Small intestine (tissue), 7 donors: ENCODE measurements around the gene PDE8A. TPM values are rescaled to one million over a fixed set of nuclear protein-coding genes. Genes with fewer than 3 reads are reported as not detected.

ENCODE experiments used
- DNase-seq, 2 donors: peaks; one replicate each; pipeline versions ENCODE4 v3.0.0 to v3.0.0-alpha.2; 2013
- FAIRE-seq: peaks from 2 replicates; lab custom pipeline; 2012; peaks lifted over from hg19 to GRCh38; lab: Jason Lieb, UNC
- H3K27ac ChIP-seq, 3 donors: one replicate each; pipeline ENCODE4 v1.5.1; 2013; ENCODE audit warnings: low read length in 2 of 3, mild to moderate bottlenecking in 2 of 3, control low read depth in 1 of 3, inconsistent platforms in 1 of 3, low read depth in 1 of 3, moderate library complexity in 1 of 3
- H3K27me3 ChIP-seq, 3 donors: one replicate each; pipeline ENCODE4 v1.6.1; 2013; ENCODE audit warnings: low read length in 3 of 3, inconsistent platforms in 1 of 3; ENCODE audit not compliant: control insufficient read depth in 3 of 3, insufficient read depth in 3 of 3
- H3K36me3 ChIP-seq, 3 donors: one replicate each; pipeline ENCODE4 v1.6.1; 2013; ENCODE audit warnings: low read length in 3 of 3, inconsistent platforms in 1 of 3, low read depth in 1 of 3, mild to moderate bottlenecking in 1 of 3, moderate library complexity in 1 of 3; ENCODE audit not compliant: control insufficient read depth in 3 of 3, insufficient read depth in 2 of 3
- H3K4me1 ChIP-seq, 3 donors: one replicate each; pipeline ENCODE4 v1.6.1; 2013; ENCODE audit warnings: low read length in 2 of 3, inconsistent platforms in 1 of 3, low read depth in 1 of 3, mild to moderate bottlenecking in 1 of 3, moderate library complexity in 1 of 3; ENCODE audit not compliant: control insufficient read depth in 3 of 3, insufficient read depth in 2 of 3
- H3K4me3 ChIP-seq, 3 donors: one replicate each; pipeline ENCODE4 v1.5.1; 2013; ENCODE audit warnings: low read length in 3 of 3, control low read depth in 1 of 3, inconsistent platforms in 1 of 3, low read depth in 1 of 3, mild to moderate bottlenecking in 1 of 3, moderate library complexity in 1 of 3
- H3K9me3 ChIP-seq, 2 donors: one replicate each; pipeline ENCODE4 v1.6.1; 2013; ENCODE audit warnings: low read depth in 1 of 2, low read length in 1 of 2; ENCODE audit not compliant: control insufficient read depth in 2 of 2, insufficient read depth in 1 of 2
- WGBS, 3 donors: extraction: QIAGEN DNeasy Blood & Tissue Kit; methylation state at CpG; one replicate each; pipeline ENCODE4 v1.1.7; 2013; 5-methylcytosine and 5-hydroxymethylcytosine counted together
- polyA plus RNA-seq, 4 donors: library from polyadenylated mRNA; stranded (reverse) in 3 of 4; unstranded in 1 of 4; fragments of 200-250 nt in 3 of 4; fragments of 120-200 nt in 1 of 4; gene quantifications; one replicate each; pipeline versions ENCODE4 v1.2.1 to v1.2.3, GENCODE V29; 2013
- donor health status: healthy with polysubstance abuse.
- donor health status: control.
- donor health status: control.
- donor health status: Bipolar disorder and iron deficiency.
- donor health status: healthy.

The PDE8A gene
- polyA plus RNA-seq, 4 donors: 18.4 to 62.0 (median 26.8) TPM

DNA sequence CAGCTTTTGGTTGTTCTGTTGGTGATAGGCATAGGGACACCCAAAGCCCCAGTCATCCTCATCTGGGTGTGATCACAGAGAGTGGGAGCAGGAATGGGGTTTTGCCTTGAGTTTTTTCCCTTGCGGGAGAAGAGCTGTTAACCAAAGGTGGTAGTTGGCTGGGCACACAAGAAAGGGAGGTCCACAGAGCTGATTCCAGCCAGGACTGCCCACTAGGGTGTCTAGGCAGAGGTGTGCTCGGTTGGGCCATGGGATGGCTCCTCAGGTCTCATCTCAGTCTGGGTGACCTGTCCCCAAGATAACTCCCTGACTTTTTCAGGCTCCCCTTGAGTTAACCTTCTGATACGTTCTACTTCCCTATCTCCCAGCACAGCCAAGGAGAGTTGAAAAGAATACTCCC, 134.8 kb downstream of the PDE8A start:
- DNase-seq (no peak), FAIRE-seq (no peak)
- Histone ChIP-seq H3K36me3 (peaks cover 13 to 60% (median 15%) of the 10 kb centered on the region in 3 donors), H3K27ac (no peak overlapping the region), H3K4me3 (no peak overlapping the region), H3K27me3 (no peaks in the 10 kb centered on the region), H3K4me1 (no peaks in the 10 kb centered on the region), H3K9me3 (no peaks in the 10 kb centered on the region)
- 83 to 93% (median 92%) methylated on average over 3 of the region's 3 CpGs for WGBS, 3 donors

DNA sequence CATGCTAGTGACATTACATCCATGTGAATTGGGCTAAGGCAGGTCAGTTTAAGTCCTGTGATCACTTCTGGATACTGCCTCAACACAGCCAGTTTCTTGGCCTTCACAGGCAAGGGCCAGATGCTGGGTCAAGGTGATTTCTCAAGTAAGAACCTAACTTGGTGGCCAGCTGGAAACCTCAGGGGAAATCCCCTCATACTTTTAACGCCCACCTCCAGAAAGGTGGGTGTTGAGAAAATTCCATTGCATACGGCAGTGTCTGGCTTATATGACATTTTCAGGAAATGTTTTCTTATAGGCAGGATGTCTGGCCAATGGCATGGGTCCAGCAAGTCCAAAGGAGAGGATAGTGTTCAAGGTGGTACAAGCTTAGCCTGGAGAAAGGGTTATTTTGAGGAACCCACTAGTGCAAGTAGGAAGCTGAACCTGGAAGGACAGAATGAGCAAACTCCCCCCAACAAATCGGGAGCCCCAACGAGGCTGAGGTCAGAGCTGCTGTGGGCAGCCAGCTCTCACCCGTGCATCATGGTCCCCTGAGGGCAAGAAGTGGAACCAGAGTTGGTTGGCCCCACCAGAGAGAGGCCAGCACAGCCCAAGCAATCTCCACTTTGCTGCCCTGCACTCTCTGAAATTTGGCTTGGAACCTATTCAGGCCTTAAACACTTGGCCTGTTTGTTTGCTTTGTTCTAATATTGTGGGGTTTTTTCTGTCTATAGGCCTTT, 135.4 kb downstream of the PDE8A start:
- no peaks in the 10 kb centered on the region for H3K27me3 ChIP-seq
- peaks cover 13 to 60% (median 15%) of the 10 kb centered on the region in 3 donors for H3K36me3 ChIP-seq
- 63 to 90% (median 70%) methylated on average over 5 of the region's 5 CpGs for WGBS, 3 donors
- FAIRE-seq: no peak
- H3K4me3 ChIP-seq: no peak overlapping the region
- H3K4me1 ChIP-seq: no peaks in the 10 kb centered on the region
- no peak overlapping the region for H3K27ac ChIP-seq
- no peaks in the 10 kb centered on the region for H3K9me3 ChIP-seq
- no peak for DNase-seq

DNA sequence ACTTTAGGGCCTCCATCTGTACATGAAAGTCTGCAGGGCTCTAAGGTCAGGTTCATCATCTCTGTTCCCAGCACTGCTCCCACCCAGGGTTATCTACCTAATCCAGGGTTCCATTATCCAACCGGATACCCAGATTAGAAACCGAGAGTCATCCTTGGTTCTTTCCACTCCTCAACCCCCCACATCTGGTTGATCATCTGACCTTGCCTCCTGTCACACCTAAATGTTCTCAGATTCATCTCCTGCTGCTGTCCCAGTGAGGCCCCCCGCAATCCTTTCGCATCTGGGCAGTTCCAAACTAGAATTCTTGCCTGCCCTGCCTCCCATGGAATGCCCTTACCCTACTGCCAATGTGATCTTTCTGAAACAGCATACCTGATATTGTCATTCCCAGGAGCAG, 136.5 kb downstream of the PDE8A start:
- WGBS, 3 donors: 95 to 98% (median 96%) methylated on average over 4 of the region's 4 CpGs
- Histone ChIP-seq H3K36me3 (peaks cover 12 to 58% (median 13%) of the 10 kb centered on the region in 3 donors), H3K4me1 (no peaks in the 10 kb centered on the region), H3K27ac (no peak overlapping the region), H3K4me3 (no peak overlapping the region), H3K27me3 (no peaks in the 10 kb centered on the region), H3K9me3 (no peaks in the 10 kb centered on the region)
- FAIRE-seq: no peak
- no peak for DNase-seq

DNA sequence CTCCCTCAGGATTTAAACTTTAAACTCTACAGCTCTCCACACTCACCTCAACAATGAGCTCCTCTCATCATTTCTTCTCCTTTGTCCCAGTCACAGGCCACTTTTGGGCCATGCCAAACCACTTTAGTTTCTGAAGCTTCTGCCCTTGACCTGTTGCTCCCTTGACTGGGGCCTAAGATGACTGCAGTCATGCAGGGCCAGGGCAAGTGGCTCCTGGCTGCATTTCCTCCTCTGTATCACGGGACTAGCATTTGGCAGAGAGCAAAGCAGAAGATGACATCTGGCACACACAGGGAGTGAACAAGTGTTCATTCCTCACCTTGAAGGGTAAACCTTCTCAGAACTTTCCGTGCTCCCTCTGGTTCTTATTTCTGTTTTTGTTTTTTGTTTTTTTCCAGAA, 136.9 kb downstream of the PDE8A start:
- no peaks in the 10 kb centered on the region for H3K4me1 ChIP-seq
- no peaks in the 10 kb centered on the region for H3K27me3 ChIP-seq
- no peak for FAIRE-seq
- peaks cover 11 to 59% (median 12%) of the 10 kb centered on the region in 3 donors for H3K36me3 ChIP-seq
- H3K27ac ChIP-seq: no peak overlapping the region
- no peak for DNase-seq
- WGBS, 3 donors: 79 to 91% (median 81%) methylated on average over 2 of the region's 2 CpGs
- H3K4me3 ChIP-seq: no peak overlapping the region
- H3K9me3 ChIP-seq: no peaks in the 10 kb centered on the region

DNA sequence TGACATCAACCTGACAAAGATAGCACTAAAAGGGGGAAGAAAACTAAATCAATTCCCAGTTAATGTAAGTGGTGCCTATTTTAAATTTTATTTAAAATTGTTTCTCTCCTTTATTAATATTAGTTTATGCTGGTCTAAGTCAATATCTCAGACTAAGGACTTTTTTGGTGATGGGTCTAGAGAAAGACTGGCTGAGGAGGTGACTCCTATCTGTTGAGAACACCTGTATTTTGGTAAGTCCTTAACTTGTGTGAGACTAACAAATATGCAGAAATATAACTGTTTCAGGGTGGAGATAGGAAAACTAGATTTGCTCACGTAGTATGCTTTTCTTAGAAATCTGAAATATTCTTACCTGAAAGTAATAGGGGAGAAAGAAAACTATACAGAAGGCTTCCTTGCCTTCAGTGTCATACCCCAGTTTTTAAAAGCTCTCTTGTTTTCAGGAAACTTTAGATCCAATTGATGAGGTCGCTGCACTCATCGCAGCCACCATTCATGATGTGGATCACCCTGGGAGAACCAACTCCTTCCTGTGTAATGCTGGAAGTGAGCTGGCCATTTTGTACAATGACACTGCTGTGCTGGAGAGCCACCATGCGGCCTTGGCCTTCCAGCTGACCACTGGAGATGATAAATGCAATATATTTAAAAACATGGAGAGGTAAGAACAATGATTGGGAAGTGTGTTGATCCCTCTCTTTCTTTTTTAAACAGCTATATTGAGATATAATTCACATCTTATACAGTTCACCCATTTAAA, 138.9 kb downstream of the PDE8A start:
- Histone ChIP-seq H3K4me3 (no peak overlapping the region), H3K9me3 (no peaks in the 10 kb centered on the region), H3K36me3 (peaks cover 6 to 54% (median 14%) of the 10 kb centered on the region in 3 donors), H3K27ac (no peak overlapping the region), H3K27me3 (no peaks in the 10 kb centered on the region), H3K4me1 (no peaks in the 10 kb centered on the region)
- no peak for DNase-seq
- FAIRE-seq: no peak
- WGBS, 3 donors: 92 to 97% (median 96%) methylated on average over 4 of the region's 4 CpGs

DNA sequence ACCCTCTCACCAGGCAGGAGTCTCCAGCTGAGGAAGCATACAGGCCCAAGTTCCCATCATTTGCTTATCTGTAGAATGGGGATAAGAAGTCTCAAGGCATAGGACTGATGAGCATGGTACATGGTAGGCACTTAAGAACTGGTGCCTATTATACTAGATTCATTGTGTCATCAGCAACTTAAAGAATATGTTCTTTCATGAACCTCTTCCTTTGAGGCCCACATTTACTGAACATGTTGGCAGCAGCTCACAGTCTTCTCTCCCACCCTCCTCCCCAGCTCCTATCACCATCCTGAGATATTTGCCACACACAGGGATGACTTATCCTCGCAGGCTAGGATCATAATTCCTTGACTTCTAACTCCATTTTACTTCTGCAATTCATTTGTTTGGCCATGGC, 142.5 kb downstream of the PDE8A start:
- no peak overlapping the region for H3K4me3 ChIP-seq
- peaks cover 4 to 33% (median 7%) of the 10 kb centered on the region in 3 donors for H3K36me3 ChIP-seq
- H3K27ac ChIP-seq: no peak overlapping the region
- H3K27me3 ChIP-seq: no peaks in the 10 kb centered on the region
- no peaks in the 10 kb centered on the region for H3K4me1 ChIP-seq
- H3K9me3 ChIP-seq: no peaks in the 10 kb centered on the region
- DNase-seq: no peak
- FAIRE-seq: no peak
- WGBS, 3 donors: 90 to 95% (median 95%) methylated on average over 1 of the region's 1 CpG

DNA sequence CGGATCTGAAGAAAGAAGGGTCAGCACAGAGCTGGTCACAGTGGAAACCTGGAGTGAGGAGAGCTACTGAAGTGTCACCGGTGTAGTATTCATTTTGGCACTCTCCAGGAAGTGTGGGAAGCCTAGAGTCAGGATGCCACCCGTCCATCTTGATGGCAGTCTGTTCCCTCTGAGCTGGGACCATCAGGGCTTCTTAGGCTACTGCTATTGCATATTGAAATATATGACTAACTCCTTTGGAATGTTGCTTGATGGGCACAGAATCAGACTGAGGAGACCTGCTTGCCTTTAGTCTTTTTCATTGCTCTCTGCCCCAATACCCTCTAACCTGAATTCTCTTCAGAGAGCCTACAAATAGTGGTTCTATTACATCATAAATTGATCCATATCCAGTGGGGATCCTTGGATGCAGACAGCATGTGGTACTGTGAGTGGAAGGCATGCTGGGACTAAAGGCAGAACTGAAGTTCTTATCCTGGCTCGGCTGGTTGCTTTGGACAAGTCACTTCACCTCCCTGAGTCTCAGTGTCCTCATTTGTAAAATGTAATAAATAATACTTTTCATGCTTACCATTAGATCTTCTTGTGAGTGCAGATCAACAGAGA, 143.5 kb downstream of the PDE8A start:
- H3K27ac ChIP-seq: no peak overlapping the region
- no peak for FAIRE-seq
- peaks cover 4 to 36% (median 10%) of the 10 kb centered on the region in 3 donors for H3K36me3 ChIP-seq

DNA sequence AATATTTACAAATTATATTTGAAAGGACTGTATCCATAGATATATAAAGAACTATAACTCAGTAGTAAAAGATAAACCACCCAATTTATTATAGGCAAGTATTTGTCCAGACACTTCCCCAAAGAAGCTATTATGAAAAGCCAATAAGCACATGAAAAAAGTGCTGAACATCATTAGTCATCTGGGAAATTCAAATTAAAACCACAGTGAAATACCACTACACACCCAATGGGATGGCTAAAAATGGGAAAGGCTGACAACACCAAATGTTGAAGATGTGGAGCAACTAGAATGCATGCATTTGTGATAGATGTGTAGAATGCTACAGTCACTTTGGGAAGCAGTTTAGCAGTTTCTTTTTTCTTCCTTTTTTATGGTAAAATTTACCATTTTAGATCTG, 147.0 kb downstream of the PDE8A start:
- peaks cover 4 to 31% (median 10%) of the 10 kb centered on the region in 3 donors for H3K36me3 ChIP-seq
- no peak for FAIRE-seq

More for the DNA sequence above, 143.5 kb downstream of the PDE8A start:
- no peaks in the 10 kb centered on the region for H3K4me1 ChIP-seq
- H3K4me3 ChIP-seq: no peak overlapping the region
- DNase-seq: no peak
- WGBS, 3 donors: 88 to 95% (median 91%) methylated on average over 4 of the region's 4 CpGs
- no peaks in the 10 kb centered on the region for H3K27me3 ChIP-seq
- H3K9me3 ChIP-seq: no peaks in the 10 kb centered on the region

More for the DNA sequence above, 147.0 kb downstream of the PDE8A start:
- Histone ChIP-seq H3K27me3 (no peaks in the 10 kb centered on the region), H3K4me3 (no peak overlapping the region), H3K27ac (no peak overlapping the region), H3K4me1 (no peaks in the 10 kb centered on the region), H3K9me3 (peaks cover 0 to 2% of the 10 kb centered on the region in 2 donors)
- DNase-seq: no peak
